ENCODE measurements around the gene NMNAT2. TPM values are rescaled to one million over a fixed set of nuclear protein-coding genes. Genes with fewer than 3 reads are reported as not detected.

Gene NMNAT2
- total and polyA plus RNA-seq, 2 of the 13 experiments (the other 11 are each of a cell fraction or from before 2014, with no cell fraction given) = not detected

DNA sequence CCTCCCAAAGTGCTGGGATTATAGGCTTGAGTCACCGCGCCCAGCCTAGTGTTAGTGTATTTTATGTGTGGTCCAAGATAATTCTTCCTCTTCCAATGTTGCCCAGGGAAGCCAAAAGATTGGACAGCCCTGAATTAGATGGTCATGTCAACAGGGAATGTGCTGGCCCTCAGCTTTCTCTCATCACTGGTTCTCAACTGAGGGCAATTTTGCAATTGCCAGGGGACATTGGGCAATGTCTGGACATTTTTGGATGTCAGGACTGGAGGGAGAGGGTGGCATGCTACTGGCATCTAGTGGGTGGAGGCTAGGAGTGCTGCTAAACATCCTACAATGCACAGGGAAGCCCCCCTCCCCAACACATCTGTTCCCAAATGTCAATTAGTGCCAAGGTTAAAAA lies 137.1 kb downstream of the NMNAT2 start:
- WGBS (ENCODE audit: low lambda C conversion rate) = 100% methylated on average over 2 of the region's 2 CpGs
- no peak overlapping the region for H3K4me3 ChIP-seq (replicated peaks in 1 of 3; ENCODE audit: insufficient read depth in 1 of 3, low read depth in 2 of 3, low read length in 3 of 3)
- TF ChIP-seq CEBPB (IDR thresholded peaks at IDR 0.05; ENCODE audit: borderline replicate concordance, low read depth, low read length) = peak; percentile 45; the same call in 1 of the 2 replicates
- TF ChIP-seq JUN (CRISPR knock-in tag; IDR thresholded peaks at IDR 0.05) = no peak
- H3K9me3 ChIP-seq (ENCODE audit: low read length) = no peaks in the 10 kb centered on the region
- no peak overlapping the region for H3K27ac ChIP-seq (ENCODE audit: extremely low read length, insufficient read depth, low read length)
- DNase-seq (ENCODE audit: low spot score) (no peak), FAIRE-seq (no peak), ATAC-seq (no peak)
- no peak overlapping the region for H3K9ac ChIP-seq (ENCODE audit: insufficient read depth, low read depth, low read length)
- intact Hi-C loops (cut with micrococcal nuclease; ENCODE audit: unreplicated experiment) = loop anchor here (1.0 kb wide), 1 partner anchor 342 kb away; no protein-coding TSS in a partner anchor
- no peaks in the 10 kb centered on the region for H3K36me3 ChIP-seq (replicated peaks in 1 of 2; ENCODE audit: control insufficient read depth in 1 of 2, insufficient read depth in 2 of 2, low read length in 2 of 2)
- in situ Hi-C loops (cut with HindIII; ENCODE audit: extremely low pct_ligation_motif_present, low pct_unique_long_range_greater_than_20kb) = loop anchor here (5.0 to 25.0 kb wide), 2 partner anchors 281 to 341 kb away; no protein-coding TSS in a partner anchor
- H3K4me1 ChIP-seq (ENCODE audit: insufficient read depth, low read length) = no peaks in the 10 kb centered on the region
- no peaks in the 10 kb centered on the region for H4K20me1 ChIP-seq (ENCODE audit: insufficient read depth, low read length)
- no TSS peak for BruUV-seq (replicated peaks)
- H3K27me3 ChIP-seq (ENCODE audit: control insufficient read depth in 1 of 2, insufficient read depth in 2 of 2, low read length in 2 of 2) = peaks cover 4 to 31% of the 10 kb centered on the region in 2 experiments; a peak in 3 of 5 replicates
- ChIA-PET POLR2A (no interaction called here), CTCF (ENCODE audit: low intra/inter-chr PET ratio, low total read pairs) (interaction anchor here (1.7 kb wide), 1 partner anchor 342 kb away, joined by 13 read pairs; no protein-coding TSS in a partner anchor)
- no peak overlapping the region for H3K4me2 ChIP-seq (ENCODE audit: low read depth, low read length)
- H3K79me2 ChIP-seq (ENCODE audit: insufficient read depth, low read length) = no peaks in the 10 kb centered on the region
- H2AFZ ChIP-seq (ENCODE audit: low read length) = no peak overlapping the region

GRCh38 chr1:183279835-183280234 lies 138.3 kb downstream of the NMNAT2 start:
- ATAC-seq (peak; percentile 48), FAIRE-seq (no peak), DNase-seq (ENCODE audit: low spot score) (peak; percentile 9)
- Histone ChIP-seq H3K27me3 (ENCODE audit: control insufficient read depth in 1 of 2, insufficient read depth in 2 of 2, low read length in 2 of 2) (peaks cover 6 to 28% of the 10 kb centered on the region in 2 experiments; a peak in 4 of 5 replicates), H3K36me3 (replicated peaks in 1 of 2; ENCODE audit: control insufficient read depth in 1 of 2, insufficient read depth in 2 of 2, low read length in 2 of 2) (no peaks in the 10 kb centered on the region), H3K9me3 (ENCODE audit: low read length) (no peaks in the 10 kb centered on the region), H3K9ac (ENCODE audit: insufficient read depth, low read depth, low read length) (no peak overlapping the region), H2AFZ (ENCODE audit: low read length) (no peak overlapping the region), H3K4me3 (replicated peaks in 1 of 3; ENCODE audit: insufficient read depth in 1 of 3, low read depth in 2 of 3, low read length in 3 of 3) (no peak overlapping the region), H3K4me2 (ENCODE audit: low read depth, low read length) (no peak overlapping the region), H3K4me1 (ENCODE audit: insufficient read depth, low read length) (no peaks in the 10 kb centered on the region), H3K27ac (ENCODE audit: extremely low read length, insufficient read depth, low read length) (no peak overlapping the region), H4K20me1 (ENCODE audit: insufficient read depth, low read length) (no peaks in the 10 kb centered on the region), H3K79me2 (ENCODE audit: insufficient read depth, low read length) (no peaks in the 10 kb centered on the region)
- TF ChIP-seq ZNF232 (CRISPR knock-in tag; IDR thresholded peaks at IDR 0.05; ENCODE audit: borderline replicate concordance) (no peak), FOSL2 (CRISPR knock-in tag; IDR thresholded peaks at IDR 0.05) (0 out of 2 replicates have a peak, but pooled peaks have one; percentile 8), MXD3 (CRISPR knock-in tag; IDR thresholded peaks at IDR 0.05) (no peak), CEBPB (IDR thresholded peaks at IDR 0.05; ENCODE audit: borderline replicate concordance, low read depth, low read length) (peak; percentile 71; the same call in 1 of the 2 replicates)
- TF ChIP-seq, protein P1, sequence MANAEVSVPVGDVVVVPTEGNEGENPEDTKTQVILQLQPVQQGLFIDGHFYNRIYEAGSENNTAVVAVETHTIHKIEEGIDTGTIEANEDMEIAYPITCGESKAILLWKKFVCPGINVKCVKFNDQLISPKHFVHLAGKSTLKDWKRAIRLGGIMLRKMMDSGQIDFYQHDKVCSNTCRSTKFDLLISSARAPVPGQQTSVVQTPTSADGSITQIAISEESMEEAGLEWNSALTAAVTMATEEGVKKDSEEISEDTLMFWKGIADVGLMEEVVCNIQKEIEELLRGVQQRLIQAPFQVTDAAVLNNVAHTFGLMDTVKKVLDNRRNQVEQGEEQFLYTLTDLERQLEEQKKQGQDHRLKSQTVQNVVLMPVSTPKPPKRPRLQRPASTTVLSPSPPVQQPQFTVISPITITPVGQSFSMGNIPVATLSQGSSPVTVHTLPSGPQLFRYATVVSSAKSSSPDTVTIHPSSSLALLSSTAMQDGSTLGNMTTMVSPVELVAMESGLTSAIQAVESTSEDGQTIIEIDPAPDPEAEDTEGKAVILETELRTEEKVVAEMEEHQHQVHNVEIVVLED (CRISPR knock-in tag; IDR thresholded peaks at IDR 0.05; ENCODE audit: borderline replicate concordance) = no peak
- no TSS peak for BruUV-seq (replicated peaks)
- ChIA-PET CTCF (ENCODE audit: low intra/inter-chr PET ratio, low total read pairs) (no interaction called here), POLR2A (no interaction called here)
- intact Hi-C loops (cut with micrococcal nuclease; ENCODE audit: unreplicated experiment) = no loop called here
- 0% methylated on average over 1 of the region's 6 CpGs for WGBS (ENCODE audit: low lambda C conversion rate)
- in situ Hi-C loops (cut with HindIII; ENCODE audit: extremely low pct_ligation_motif_present, low pct_unique_long_range_greater_than_20kb) = loop anchor here (5.0 to 25.0 kb wide), 2 partner anchors 282 to 342 kb away; no protein-coding TSS in a partner anchor

Data from HepG2 (cell line).